ENCODE results near the gene CTSL.

Gene CTSL

DNA sequence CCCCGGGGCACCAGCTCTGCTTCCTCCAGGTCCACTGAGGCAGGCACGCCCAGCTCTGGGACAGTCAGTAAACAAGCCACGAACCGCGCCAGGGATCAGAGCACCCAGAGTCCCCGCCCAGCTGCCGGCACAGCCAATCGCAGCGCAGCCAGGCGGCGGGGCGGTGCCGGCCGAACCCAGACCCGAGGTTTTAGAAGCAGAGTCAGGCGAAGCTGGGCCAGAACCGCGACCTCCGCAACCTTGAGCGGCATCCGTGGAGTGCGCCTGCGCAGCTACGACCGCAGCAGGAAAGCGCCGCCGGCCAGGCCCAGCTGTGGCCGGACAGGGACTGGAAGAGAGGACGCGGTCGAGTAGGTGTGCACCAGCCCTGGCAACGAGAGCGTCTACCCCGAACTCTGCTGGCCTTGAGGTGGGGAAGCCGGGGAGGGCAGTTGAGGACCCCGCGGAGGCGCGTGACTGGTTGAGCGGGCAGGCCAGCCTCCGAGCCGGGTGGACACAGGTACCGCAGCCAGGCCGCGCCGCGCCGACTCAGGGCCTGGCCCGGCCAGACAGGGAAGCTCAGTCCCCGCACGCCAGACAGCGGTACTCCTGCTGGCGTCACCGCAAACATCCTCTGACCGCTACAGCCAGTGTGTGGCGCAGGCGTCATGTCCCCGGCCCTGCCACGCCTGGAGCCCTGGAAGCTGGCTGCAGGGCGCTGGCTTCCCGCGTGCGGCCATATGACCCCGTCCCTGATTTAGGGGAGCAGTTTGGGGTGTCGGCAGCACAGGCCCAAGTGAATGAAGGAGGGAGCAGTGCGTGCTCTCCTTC, at the start of gene CTSL:
Gene CTSL, plus strand, starts transcription at position 220 of the 810 bp plus-strand sequence. CDS start 1,485 bp downstream, outside the sequence.
- peak; percentile 63 to 68 for DNase-seq

DNA sequence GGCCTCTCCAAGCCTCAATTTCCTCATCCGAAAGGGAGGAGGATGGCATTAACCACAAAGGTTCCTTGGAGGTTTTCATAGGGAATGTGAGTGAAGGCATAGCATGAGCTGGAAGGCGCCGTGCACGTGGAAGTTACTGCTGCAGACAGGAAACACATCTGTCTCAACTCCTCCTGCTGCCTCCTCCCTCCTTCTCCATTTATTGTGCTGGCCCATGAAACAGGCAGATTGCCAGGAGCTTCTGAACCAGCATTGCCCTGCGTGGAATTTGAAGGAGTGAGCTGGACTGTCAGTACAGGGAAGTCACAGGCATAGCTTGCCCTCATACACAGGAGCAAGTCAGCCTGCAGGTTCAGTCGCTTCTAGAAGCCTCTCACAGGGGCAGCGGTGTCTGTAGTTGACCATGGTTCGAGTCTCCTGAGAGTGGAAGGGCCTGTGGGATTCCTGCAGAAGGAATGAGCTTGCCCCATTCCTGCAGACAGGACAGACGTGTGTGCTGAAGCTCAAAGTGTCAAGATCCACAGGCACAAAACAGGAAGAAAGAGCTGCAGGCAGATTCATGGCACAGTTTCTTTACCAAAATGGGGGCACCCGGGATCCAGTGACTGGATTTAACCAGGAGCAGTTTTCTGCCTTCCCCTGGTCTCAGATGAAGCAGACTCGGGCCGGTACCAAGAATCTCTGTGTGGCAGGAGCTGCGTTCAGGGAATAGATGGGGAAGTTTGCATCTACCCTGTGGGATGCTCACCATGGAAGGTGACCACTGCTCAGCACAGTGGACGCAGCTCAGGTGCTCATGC, 48.7 kb upstream of the CTSL start:
- no peak for DNase-seq

DNA sequence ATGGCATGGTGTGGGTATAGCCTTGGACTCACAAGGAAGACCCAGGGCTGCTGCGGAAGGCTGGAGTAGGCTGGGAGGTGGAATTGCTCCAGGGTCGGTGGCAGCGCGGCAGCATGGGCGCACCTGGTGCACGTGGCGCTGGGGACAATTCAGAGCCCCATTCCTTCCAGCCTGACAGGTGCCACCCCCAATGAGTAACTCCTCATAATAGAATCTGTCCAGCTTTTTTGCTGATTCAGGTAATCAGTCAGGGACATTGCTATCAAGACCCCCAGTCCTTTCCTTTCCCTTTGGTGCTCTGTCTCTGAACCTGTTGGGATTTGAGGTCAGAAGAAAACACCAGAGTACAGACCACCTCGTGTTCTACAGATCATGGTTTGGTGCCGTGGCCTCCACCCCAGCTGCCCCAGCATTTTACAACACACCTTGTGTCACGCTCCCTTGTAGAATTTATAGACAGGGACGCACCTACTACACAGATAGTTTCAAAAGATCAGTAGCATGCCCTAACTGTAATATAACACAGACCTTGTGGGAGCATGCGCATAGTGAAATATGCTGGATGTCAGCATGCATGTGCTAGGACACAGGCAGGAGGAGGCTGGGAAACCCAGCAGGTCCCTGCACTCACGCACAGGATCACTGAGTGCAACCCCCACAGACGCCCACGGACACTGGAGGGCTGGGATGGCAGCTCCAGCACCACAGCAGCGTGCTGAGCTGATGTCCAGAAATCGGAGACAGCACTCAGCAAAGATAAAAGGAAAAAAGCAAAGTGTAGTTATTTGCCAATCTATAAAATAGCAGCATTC, 47.9 kb upstream of the CTSL start:
- DNase-seq: no peak

DNA sequence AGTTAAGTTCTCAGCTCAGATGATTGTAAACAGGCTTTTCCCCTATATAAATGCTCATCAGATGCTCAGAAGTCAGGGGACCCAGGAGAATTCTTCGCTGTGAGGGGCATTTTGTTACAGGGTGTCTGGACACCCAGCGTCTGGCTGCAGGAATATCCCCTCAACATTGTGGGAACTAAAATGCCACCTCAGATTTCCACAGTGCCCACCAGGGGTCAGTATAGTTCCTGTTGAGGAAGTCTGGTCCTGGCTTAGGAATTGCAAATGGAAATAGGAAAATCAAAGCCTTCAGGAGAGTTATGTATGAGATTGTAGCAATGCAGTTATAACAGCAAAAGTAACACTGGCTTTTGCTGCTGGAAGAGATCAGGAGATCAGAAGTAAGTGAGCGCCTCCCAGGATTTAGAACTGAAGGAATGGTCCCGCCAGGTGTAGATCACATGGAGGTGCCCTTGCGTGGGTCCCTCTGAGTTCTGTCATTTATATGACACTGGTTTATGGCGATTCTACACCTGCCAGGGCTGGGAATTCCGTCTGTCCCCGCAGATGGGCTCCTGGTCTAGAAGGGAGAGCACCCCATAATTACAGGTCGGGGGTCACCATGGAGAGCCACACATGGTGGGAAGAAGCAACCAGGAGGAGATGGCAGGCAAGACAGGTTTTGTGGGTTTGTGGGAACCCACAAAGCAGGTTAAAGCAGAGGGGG, 47.1 kb upstream of the CTSL start:
- DNase-seq: peak in 1 of 2 experiments; percentile 39

DNA sequence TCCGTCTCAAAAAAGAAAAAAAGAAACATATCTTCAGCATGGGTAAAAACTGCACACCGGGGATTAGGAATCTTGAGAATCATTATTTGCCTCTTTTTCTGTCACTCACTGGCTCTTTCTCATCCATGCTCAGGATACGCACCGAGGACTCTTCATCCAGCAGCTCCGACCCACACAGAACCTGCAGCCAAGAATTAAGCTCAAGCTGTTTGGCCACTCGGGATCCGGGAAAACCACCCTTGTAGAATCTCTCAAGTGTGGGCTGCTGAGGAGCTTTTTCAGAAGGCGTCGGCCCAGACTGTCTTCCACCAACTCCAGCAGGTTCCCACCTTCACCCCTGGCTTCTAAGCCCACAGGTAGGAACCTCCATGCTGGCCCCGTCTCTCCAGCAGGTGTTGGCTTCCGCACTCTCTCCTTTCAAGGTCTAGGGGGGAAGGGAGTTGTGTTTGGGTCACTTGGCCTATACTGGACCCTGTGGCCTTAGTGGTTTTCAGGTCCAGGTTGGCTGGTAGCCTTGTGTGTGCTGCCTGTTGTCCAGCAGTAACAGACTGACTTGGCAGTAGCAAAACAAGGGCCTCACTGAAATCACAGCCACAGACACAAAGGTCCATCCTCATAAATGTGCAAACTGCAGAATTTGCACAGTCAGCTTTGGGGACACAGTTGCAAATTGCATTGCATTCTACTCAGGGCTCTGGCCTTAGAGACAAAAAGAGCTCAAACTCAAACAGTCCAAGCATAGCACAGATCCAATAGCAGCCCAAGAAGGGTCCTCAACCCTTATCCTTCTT, 44.5 kb upstream of the CTSL start:
- DNase-seq: no peak

DNA sequence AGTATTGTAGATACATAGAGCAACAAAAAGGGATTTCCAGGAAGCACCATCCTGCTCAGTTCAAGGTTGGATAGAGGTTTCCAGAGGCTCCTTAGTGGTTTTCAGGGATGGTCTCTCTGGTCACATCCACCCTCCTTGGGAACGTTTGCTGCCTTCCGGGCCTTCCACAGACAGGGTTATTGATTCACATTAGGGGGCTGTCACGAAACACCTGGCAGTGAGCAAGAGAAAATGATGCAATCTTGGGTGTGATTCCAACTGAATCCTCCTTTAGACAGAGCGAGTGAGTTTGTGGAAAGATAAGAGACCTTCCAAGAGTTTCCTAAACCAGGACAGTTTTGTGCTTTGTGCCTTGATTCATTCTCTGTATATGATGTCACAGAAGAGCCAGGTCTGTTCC, 43.8 kb upstream of the CTSL start:
- DNase-seq: no peak

DNA sequence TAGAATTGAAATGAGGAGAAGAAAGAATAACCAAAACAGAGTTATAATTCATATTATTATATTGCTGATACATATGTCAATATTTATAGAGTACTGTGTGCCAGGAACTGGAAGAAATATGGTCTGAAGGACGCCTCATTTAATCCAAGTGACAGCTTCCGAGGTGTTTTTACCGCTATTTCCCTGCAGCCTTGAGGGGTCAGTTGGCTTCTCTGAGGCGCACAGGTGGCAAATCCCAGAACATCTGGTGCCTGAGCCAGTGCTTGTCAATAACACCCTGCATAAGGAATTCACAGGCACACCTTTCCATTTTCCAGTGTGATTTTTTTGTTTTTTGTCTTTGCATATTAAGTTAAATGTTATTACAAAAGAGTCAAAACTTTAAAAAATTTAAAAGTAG, 43.3 kb upstream of the CTSL start:
- no peak for DNase-seq

DNA sequence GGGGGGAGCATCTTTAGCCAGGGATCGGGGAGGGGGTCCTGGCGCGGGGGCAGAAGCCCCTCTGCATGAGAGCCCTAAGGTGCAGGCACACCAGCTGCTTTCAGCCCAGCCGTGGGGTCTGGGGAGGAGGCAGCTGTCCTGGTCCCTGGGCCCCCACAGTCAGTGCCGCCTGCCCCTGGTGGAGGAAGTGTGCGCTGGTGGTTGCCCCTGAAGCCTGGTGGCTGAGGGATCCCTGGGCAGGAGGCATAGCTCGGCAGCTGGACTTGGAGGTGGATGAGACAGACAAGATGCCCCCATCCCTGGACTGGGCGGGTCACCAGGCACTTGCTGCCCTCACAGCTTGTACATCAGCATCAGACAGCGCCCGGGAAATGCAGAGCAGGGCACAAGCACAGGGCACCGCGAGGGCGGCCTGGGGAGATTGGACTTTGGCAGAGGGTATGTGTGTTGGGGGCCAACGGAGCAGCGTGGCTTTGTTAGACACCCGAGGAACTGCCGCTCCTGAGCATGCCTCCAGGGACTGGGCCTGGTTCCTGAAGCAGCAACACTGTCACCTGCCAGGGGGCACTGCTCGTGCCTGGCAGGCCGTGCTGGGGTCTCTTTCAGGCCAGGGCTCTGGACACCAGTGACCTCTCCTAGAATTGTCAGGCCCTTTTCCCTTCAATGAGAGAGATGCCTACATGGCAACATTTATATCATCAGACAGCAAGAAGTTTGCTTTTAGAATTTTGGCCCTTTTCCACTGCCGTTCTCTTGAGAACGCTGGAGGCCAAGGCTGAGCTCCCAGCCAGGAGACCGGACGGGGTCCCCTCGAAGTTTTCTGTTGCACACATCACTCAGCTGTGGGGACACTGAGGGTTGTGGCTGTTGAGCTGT, 41.9 kb upstream of the CTSL start:
- DNase-seq: no peak

DNA sequence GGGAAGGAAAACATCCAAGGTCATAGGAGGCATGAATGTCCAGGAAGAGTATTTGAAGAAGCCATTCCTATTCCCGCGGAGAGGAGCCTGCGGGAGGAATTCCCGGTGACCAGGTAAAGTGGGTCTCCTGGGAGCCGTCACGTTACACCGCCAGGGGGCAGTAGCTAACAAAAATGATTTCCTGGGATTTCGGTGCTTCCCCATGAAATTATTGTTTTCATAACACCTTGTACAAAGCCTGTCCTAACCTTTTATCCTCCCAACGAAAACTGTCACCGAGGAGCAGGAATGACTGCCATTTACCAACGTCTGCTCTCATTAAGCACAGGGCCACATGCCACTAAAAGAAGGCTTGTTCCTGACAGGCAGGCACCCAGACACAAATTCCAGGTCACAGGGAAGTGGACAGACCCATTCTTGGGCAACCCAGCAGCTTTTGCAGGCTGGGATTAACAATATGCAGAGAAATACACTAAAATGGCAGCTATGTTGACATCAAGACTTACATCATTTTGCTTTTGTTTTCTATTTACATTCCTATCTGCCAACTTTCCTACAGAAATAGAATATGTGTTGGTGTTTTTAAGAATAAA, 41.2 kb upstream of the CTSL start:
- no peak for DNase-seq

DNA sequence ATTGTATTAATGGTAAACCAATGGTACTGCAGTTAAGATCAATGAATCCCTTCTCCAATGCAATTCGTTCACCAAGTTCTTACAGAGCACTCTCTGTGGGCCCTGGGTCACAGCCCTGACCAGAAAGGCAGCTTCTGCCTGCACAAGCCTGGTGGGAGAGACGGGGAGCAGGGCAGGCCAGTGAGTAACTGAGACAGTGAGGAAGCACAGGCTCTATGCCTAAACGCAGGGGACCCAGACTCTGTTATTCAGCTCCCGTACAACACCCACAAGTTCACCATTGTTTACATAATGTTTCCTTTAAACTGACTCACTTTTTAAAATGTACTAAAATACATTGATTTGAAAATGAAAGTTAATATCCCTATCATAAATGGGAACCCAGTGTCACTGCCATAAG, 40.5 kb upstream of the CTSL start:
- DNase-seq: no peak

DNA sequence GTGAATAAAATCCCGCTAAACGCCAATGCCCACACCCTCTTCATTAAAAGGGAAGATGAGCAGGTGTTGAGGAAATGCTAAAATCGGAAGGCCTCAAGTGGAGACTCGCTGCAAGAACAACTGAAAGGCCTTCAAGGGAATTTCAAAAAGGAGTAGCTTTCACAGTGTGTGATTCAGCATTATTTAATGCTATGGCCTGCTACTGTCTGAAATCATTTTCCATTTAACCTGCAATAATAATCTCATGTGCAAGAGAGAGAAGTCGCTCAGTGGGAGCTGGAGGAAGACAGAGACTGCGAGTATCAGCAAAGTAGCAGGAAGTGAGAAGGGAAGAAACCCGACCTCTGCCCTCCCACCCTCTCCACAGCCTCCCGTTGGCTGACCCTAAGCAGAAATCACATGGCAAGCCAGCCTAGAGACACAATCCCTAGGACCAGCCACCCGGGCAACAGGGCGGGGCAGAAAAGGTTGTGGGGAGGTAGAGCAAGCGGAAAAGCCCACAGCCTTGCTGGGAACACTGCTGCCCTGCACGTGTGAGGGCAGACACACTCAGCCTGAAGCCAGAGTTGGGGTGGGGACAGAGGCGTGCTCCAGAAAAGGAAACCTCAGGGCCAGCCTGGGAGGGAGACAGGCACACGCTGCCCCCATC, 39.9 kb upstream of the CTSL start:
- peak in 1 of 2 experiments; percentile 17 for DNase-seq

DNA sequence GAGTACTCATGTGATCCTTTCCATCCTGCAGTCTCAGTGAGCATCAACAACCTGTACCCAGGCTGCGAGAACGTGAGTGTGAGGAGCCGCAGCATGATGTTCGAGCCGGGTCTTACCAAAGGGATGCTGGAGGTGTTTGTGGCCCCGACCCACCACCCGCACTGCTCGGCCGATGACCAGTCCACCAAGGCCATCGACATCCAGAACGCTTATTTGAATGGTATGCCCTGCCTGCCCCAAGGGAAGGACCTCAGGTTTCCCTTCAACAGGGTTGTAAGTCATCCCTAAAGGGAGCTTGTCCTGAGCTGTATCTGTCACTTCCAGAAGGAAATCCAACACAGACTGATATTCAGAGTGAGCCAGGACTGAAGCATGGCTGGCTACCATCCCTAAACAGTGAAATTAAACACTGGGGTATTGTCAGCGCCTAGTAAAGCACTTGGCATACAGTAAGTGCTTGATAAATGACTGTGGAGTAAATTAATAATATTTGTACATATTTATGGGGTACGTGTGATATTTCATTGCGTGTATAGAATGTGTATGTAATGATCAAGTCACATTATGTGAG, 39.3 kb upstream of the CTSL start:
- DNase-seq: no peak

DNA sequence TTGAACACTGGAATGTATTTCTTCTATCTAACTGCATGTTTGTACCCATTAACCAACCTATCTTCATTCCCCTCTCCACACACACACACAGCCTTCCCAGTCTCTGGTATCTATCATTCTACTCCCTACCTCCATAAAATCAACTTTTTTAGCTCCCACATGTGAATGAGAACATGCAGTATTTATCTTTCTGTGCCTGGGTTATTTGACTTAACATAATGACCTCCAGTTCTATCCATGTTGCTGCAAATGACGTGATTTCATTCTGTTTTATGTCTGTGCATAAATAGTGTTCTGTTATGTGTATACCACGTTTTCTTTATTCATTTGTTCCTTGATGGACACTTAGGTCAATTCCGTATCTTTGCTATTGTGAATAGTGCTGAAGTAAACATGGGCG, 38.7 kb upstream of the CTSL start:
- DNase-seq: no peak

DNA sequence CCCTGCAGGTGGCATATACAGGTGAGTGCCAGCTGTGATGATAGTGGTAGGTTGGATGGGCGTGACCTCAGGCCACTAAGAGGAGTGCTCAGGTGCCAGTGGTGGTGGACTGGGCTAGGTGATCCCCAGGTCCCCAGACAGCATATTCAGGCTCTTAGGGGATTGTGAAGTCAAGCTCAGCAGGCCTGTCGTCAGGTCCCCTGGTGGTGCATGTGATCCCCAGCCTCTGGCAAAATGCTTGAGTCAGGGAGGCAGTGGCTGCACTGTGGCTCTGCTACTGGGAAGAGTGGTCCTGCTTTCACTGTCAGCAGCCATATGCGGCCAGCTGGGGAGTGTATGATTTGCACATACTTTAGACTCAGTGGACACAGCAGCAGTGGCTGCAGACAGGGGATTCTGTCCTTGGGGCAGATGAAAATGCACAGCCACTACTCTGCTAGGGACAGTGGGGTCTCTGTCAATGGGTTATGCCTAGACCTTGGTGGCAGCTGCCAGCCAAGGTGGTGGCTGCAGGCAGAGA, 31.6 kb upstream of the CTSL start:
- no peak for DNase-seq

DNA sequence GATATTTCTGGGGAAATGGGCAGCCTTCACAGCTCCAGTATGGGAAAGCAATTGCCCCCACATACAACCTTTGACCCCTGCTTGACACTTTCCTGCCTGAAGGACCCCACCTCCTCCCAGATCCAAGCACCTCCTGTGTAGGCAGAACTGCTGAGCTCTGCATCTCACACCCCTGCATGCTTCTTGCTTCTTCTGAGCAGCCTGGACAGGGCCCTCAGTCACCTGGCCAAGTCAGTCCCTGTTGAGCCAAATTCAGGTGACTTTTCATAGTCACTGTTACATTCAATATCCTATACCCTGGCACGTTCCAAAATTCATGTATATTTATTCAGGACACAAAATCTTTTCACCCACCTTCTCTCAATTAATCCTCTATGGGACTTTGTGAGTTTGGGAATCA, 30.4 kb upstream of the CTSL start:
- DNase-seq: no peak

DNA sequence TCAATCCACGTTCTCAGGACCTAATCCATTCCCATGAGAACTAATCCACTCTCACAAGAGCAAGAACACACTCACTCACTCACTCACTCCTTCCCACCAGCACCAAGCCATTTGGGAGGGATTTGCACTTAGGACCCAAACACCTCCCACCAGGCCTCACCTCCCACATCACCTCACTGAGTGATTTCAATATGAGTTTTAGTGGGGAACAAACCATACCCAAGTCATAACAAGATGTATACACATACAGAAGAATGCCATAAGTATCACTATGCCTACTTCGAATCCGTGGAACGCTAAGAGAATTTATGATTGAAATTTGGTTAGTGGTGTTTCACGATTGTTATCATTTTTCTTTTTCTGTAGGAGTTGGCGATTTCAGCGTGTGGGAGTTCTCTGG, 29.3 kb upstream of the CTSL start:
- DNase-seq: no peak

DNA sequence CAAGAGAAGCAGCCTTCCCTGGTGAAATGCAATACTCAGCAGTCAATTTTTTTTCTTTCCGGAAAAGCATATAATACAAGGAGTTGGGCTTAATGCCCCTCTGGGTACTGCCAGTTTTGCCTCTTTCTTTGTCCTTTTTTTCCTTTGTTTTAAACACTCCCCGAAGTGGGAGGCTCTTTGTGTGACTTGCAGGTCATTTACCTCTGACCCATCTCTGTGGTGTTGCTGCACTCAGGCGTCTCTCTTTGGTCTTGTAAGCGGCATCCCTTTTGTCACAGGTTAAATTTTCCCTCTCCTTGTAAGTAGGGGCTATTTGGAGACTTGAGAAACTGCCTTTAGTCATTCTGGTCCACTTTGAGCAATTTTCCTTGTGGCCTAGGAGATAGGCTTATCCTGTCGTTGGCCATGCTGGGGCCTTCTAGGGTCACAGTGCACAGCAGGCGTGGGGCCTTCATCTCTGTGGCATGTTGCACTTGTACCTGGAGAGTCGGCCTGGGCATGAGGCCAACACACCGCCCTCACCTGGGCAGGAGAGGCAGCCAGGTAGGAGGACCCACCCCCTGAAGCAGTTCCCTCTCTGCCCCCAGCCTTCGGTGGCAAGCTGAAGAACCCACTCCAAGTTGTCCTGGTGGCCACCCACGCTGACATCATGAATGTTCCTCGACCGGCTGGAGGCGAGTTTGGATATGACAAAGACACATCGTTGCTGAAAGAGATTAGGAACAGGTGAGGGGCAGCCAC, 27.7 kb upstream of the CTSL start:
- DNase-seq: no peak

DNA sequence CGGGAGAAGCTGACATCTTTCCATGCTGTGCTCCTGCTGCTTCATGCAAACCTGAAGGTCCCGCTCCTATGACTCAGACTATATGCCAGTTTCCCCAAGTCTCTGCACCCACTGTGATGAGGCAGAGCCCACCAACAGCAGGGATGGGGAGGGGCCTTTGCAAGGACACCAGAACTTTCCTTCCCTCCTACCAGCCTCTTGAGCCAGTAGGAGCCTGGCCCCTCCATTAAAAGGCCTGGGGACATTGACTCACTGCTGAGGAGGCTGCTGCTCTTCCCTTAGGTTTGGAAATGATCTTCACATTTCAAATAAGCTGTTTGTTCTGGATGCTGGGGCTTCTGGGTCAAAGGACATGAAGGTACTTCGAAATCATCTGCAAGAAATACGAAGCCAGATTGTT, 26.1 kb upstream of the CTSL start:
- no peak for DNase-seq

DNA sequence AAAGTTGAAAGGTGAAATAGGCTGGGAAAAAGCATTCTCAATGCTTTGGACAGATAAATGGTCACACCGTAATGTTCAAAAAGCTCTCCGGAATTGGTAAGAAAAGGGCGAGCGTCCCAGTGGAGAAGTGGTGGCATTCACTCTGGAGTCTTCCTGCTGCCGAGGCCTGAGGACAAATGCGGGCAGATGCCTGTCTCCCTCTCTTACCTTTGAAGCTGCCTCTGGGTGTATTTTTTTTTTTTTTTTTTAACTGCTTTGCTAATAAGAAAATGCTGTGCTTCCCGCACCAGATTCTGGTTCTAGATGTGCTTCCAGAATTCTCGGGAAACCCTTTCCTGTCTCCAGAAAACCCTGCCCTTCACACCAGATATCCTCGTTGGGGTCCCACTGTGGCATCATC, 24.4 kb upstream of the CTSL start:
- DNase-seq: no peak
